B cell (primary cell): ENCODE data around the gene SLC5A10. TPM values are rescaled to one million over a fixed set of nuclear protein-coding genes. Genes with fewer than 3 reads are reported as not detected.

Experiments
- ATAC-seq: fragments of 200-7000 bp; cut with Tn5 transposase; one replicate; pipeline ENCODE4 v1.10.0; 2021; ENCODE audit warnings: low read depth, mild to moderate bottlenecking, moderate number of reproducible peaks, moderate library complexity
- CTCF ChIA-PET: fragments of 350-600 bp; sonication (Branson Sonifier 250); formaldehyde crosslinking; loops from one replicate; lab custom pipeline; 2021; ENCODE audit warnings: antibody characterized with exemption, inconsistent platforms; lab: Charles Lee
- POLR2A ChIA-PET: fragments of 350-600 bp; sonication (Branson Sonifier 250); formaldehyde crosslinking; loops from one replicate; lab custom pipeline; 2021; ENCODE audit warnings: antibody characterized with exemption; lab: Charles Lee
- DNase-seq: peaks from one replicate; pipeline ENCODE4 v3.0.0; 2013
- H2AFZ ChIP-seq: 2 replicates; pipeline ENCODE4 v1.6.1; 2012; ENCODE audit warnings: mild to moderate bottlenecking, low read depth, low read length; ENCODE audit not compliant: insufficient read depth, poor library complexity, severe bottlenecking
- H3K27ac ChIP-seq, 2 donors: 1 replicate in 1 of 2; 2 replicates in 1 of 2; pipeline ENCODE4 v1.5.1; 2012 to 2013; ENCODE audit warnings: low read length in 2 of 2, mild to moderate bottlenecking in 2 of 2, moderate library complexity in 1 of 2
- H3K27me3 ChIP-seq, 4 experiments: fragments of 200-600 bp in 1 of 4; sonication (generic) in 1 of 4; replicated peaks in 1 of 4; 1 replicate in 2 of 4; 2 replicates in 2 of 4; pipeline versions ENCODE4 v1.6.1 to v1.7.0; 2013 to 2016; ENCODE audit warnings: low read length in 3 of 4, mild to moderate bottlenecking in 2 of 4, mixed read lengths in 1 of 4, moderate library complexity in 1 of 4; ENCODE audit not compliant: insufficient read depth in 4 of 4, control insufficient read depth in 3 of 4; ENCODE audit errors: control extremely low read depth in 1 of 4
- H3K36me3 ChIP-seq, 2 experiments: replicated peaks in 1 of 2; 1 replicate in 1 of 2; 2 replicates in 1 of 2; pipeline versions ENCODE4 v1.6.1 to v1.7.1; 2013; ENCODE audit warnings: low read length in 1 of 2; ENCODE audit not compliant: insufficient read depth in 2 of 2, control insufficient read depth in 1 of 2; ENCODE audit errors: control extremely low read depth in 1 of 2, extremely low read depth in 1 of 2
- H3K4me1 ChIP-seq, 2 donors: fragments of 200-600 bp in 1 of 2; sonication (generic) in 1 of 2; 1 replicate in 1 of 2; 2 replicates in 1 of 2; pipeline versions ENCODE4 v1.5.1 to v1.6.1; 2013 to 2017; ENCODE audit warnings: low read length in 2 of 2; ENCODE audit not compliant: control insufficient read depth in 2 of 2, insufficient read depth in 2 of 2
- H3K4me2 ChIP-seq: replicated peaks from 2 replicates; pipeline ENCODE3; 2012; ENCODE audit warnings: mild to moderate bottlenecking, low read depth, low read length; ENCODE audit not compliant: poor library complexity, severe bottlenecking
- H3K4me3 ChIP-seq, 5 experiments: fragments of 200-600 bp in 1 of 5; sonication (generic) in 1 of 5; 1 replicate in 3 of 5; 2 replicates in 2 of 5; pipeline versions ENCODE4 v1.5.1 to v1.7.0; 2011 to 2016; ENCODE audit warnings: low read length in 4 of 5, mild to moderate bottlenecking in 4 of 5, low read depth in 2 of 5, control low read depth in 1 of 5, moderate library complexity in 1 of 5; ENCODE audit not compliant: insufficient read depth in 1 of 5; ENCODE audit errors: control extremely low read depth in 1 of 5, extremely low read depth in 1 of 5
- H3K79me2 ChIP-seq: fragments of 200-600 bp; sonication (generic); one replicate; pipeline ENCODE4 v1.6.0; 2016; ENCODE audit warnings: low read length; ENCODE audit not compliant: control insufficient read depth, insufficient read depth
- H3K9ac ChIP-seq: fragments of 200-600 bp; sonication (generic); 2 replicates; pipeline ENCODE4 v1.6.1; 2017; ENCODE audit warnings: mild to moderate bottlenecking, low read length, moderate library complexity
- H3K9me3 ChIP-seq, 3 donors: one replicate each; pipeline versions ENCODE4 v1.6.1 to v1.7.1; 2013; ENCODE audit warnings: low read length in 2 of 3; ENCODE audit not compliant: control insufficient read depth in 2 of 3, insufficient read depth in 1 of 3; ENCODE audit errors: control extremely low read depth in 1 of 3
- H4K20me1 ChIP-seq: 2 replicates; pipeline ENCODE4 v1.6.0; 2012; ENCODE audit warnings: mild to moderate bottlenecking, low read length; ENCODE audit not compliant: insufficient read depth, control insufficient read depth, poor library complexity, severe bottlenecking
- H3K27ac Mint-ChIP-seq: one replicate; pipeline ENCODE4 v1.8.0; 2021; ENCODE audit warnings: mixed read lengths
- H3K27me3 Mint-ChIP-seq: one replicate; pipeline ENCODE4 v1.8.0; 2021; ENCODE audit warnings: mixed read lengths
- H3K4me1 Mint-ChIP-seq: one replicate; pipeline ENCODE4 v1.8.0; 2021; ENCODE audit warnings: mixed read lengths
- H3K4me3 Mint-ChIP-seq: one replicate; pipeline ENCODE4 v1.8.0; 2021; ENCODE audit warnings: mixed read lengths
- H3K9me3 Mint-ChIP-seq: one replicate; pipeline ENCODE4 v1.8.0; 2022; ENCODE audit warnings: mixed read lengths; ENCODE audit not compliant: insufficient read depth
- CTCF ChIP-seq: fragments of 200-600 bp; IDR thresholded peaks from one replicate; pipeline ENCODE4 v1.8.0; 2022; ENCODE audit warnings: antibody characterized with exemption, mild to moderate bottlenecking
- EZH2 ChIP-seq: IDR thresholded peaks from 2 replicates; pipeline ENCODE4 v1.6.1; 2012; ENCODE audit warnings: borderline replicate concordance, low read depth, mild to moderate bottlenecking, moderate library complexity, low read length; ENCODE audit not compliant: insufficient read depth, poor library complexity, severe bottlenecking
- WGBS: methylation state at CpG from one replicate; pipeline ENCODE4 v1.1.5; 2013; ENCODE audit warnings: missing lambda C conversion rate; ENCODE audit not compliant: insufficient coverage; 5-methylcytosine and 5-hydroxymethylcytosine counted together
- intact Hi-C: fragments of 100-400 bp; cut with micrococcal nuclease; formaldehyde crosslinking; loops from one replicate; pipeline ENCODE4 v1.10.0; 2022
- polyA plus RNA-seq: library from polyadenylated mRNA; depleted of rRNA; stranded (reverse); fragments of >200 nt; gene quantifications from 2 replicates; pipeline ENCODE4 v1.2.3, GENCODE V29; 2012
- total RNA-seq, 2 donors: library from RNA; stranded (reverse); fragments of 120-200 nt in 1 of 2; gene quantifications; 1 replicate in 1 of 2; 2 replicates in 1 of 2; pipeline versions ENCODE4 v1.2.3 to v1.2.4, GENCODE V29; 2013 to 2022

The SLC5A10 gene
- total and polyA plus RNA-seq, 2 donors (not counting 1 experiment from before 2014, with no cell fraction given): not detected

GRCh38 chr17:18978655-18979054, 26.7 kb downstream of the SLC5A10 start:
- Histone ChIP-seq H3K27ac (no peak overlapping the region), H3K36me3 (peaks cover 0 to 19% of the 10 kb centered on the region in 2 experiments), H4K20me1 (no peaks in the 10 kb centered on the region), H3K27me3 (no peaks in the 10 kb centered on the region), H2AFZ (no peak overlapping the region), H3K9me3 (no peaks in the 10 kb centered on the region), H3K4me1 (no peaks in the 10 kb centered on the region), H3K4me3 (no peak overlapping the region), H3K4me2 (no peak overlapping the region), H3K9ac (no peak overlapping the region), H3K79me2 (no peaks in the 10 kb centered on the region)
- Mint-ChIP-seq H3K27me3 (no peaks in the 10 kb centered on the region), H3K27ac (no peak overlapping the region), H3K9me3 (no peaks in the 10 kb centered on the region), H3K4me3 (no peak overlapping the region), H3K4me1 (no peaks in the 10 kb centered on the region)
- TF ChIP-seq CTCF: no peak
- no peak for TF ChIP-seq EZH2
- DNase-seq: no peak
- no peak for ATAC-seq
- intact Hi-C loops: no loop called here
- CTCF ChIA-PET: no interaction called here
- WGBS: 95% methylated on average over 17 of the region's 17 CpGs
- POLR2A ChIA-PET: interaction anchor here (0.5 kb wide), 1 partner anchor 64 kb away, joined by 6 read pairs; no protein-coding TSS in a partner anchor

DNA sequence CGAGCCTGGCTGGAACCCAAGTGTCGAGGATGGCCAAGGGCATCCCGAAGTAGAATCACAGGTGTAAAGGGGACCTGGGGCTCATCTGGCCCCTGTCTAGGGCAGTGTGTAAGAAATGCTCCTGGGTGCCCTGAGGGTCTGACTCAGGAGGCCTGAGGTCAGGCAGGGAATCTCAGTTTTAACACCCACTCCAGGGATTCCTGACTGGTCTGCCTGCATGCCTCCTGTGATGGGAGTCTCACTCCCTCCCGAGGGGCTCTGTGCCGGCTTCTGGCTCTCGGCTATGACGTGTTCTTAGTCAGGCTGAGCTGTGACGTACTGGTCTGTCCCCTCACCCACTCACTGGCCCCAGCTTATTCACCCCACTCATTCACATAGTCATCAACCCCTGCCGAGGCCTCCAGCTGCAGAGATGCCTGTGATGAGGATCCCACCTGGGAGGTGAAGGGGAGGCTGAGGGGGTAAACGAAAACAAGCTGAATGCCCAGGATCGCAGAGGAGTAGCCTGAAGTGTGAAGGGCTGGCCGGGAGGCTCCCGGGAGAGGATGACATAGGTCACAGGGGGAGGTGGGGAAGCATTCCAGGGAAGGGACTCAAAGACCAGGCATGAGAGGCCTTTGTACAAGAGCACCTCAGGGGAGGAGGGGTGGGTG, 28.8 kb downstream of the SLC5A10 start:
- Histone ChIP-seq H3K4me3 (no peak overlapping the region), H3K9ac (no peak overlapping the region), H3K9me3 (no peaks in the 10 kb centered on the region), H3K27ac (no peak overlapping the region), H3K27me3 (no peaks in the 10 kb centered on the region), H3K4me1 (no peaks in the 10 kb centered on the region), H3K4me2 (no peak overlapping the region), H4K20me1 (no peaks in the 10 kb centered on the region), H3K36me3 (peaks cover 0 to 23% of the 10 kb centered on the region in 2 experiments), H2AFZ (no peak overlapping the region), H3K79me2 (no peaks in the 10 kb centered on the region)
- Mint-ChIP-seq H3K27me3 (no peaks in the 10 kb centered on the region), H3K9me3 (no peaks in the 10 kb centered on the region), H3K4me3 (no peak overlapping the region), H3K27ac (no peak overlapping the region), H3K4me1 (no peaks in the 10 kb centered on the region)
- CTCF ChIA-PET: interaction anchor here (2.0 kb wide), 1 partner anchor 20 kb away, joined by 6 read pairs; no protein-coding TSS in a partner anchor
- ATAC-seq (no peak), DNase-seq (no peak)
- 97% methylated on average over 12 of the region's 13 CpGs for WGBS
- POLR2A ChIA-PET: no interaction called here
- intact Hi-C loops: no loop called here
- TF ChIP-seq CTCF: no peak
- no peak for TF ChIP-seq EZH2
